Breast epithelium (tissue), 4 donors: ENCODE results near the gene TFAP2B. TPM values are rescaled to one million over a fixed set of nuclear protein-coding genes. Genes with fewer than 3 reads are reported as not detected.
A peak's percentile ranks its signal among the peaks of the same experiment; 100 is the strongest.

Source experiments
- DNase-seq, 2 donors: peaks; one replicate each; pipeline ENCODE4 v3.0.0-alpha.2; 2019; ENCODE audit warnings: low spot score in 2 of 2
- H3K27ac ChIP-seq, 2 donors: fragments of 200-600 bp; sonication (generic) in 1 of 2; one replicate each; pipeline ENCODE4 v1.5.1; 2016 to 2019; ENCODE audit warnings: mild to moderate bottlenecking in 1 of 2
- H3K27me3 ChIP-seq, 2 donors: fragments of 200-600 bp; sonication (generic) in 1 of 2; one replicate each; pipeline versions ENCODE4 v1.5.1 to v1.6.0; 2017 to 2019; ENCODE audit warnings: control low read depth in 1 of 2, mild to moderate bottlenecking in 1 of 2
- H3K36me3 ChIP-seq: fragments of 200-600 bp; one replicate; pipeline ENCODE4 v1.5.1; 2019
- H3K4me1 ChIP-seq, 2 donors: fragments of 200-600 bp; sonication (generic); one replicate each; pipeline ENCODE4 v1.5.1; 2016 to 2019; ENCODE audit warnings: control low read depth in 1 of 2
- H3K4me3 ChIP-seq, 3 donors: fragments of 200-600 bp; sonication (generic); 1 replicate in 2 of 3; 2 replicates in 1 of 3; pipeline ENCODE4 v1.5.1; 2016 to 2019; ENCODE audit warnings: mild to moderate bottlenecking in 3 of 3, moderate library complexity in 2 of 3
- H3K9me3 ChIP-seq, 2 donors: fragments of 200-600 bp; sonication (generic) in 1 of 2; one replicate each; pipeline ENCODE4 v1.5.1; 2016 to 2019; ENCODE audit warnings: control low read depth in 1 of 2
- POLR2A ChIP-seq: fragments of 450-650 bp; IDR thresholded peaks from one replicate; pipeline ENCODE4 v1.6.1; 2016; ENCODE audit warnings: antibody characterized with exemption, mild to moderate bottlenecking, moderate library complexity
- POLR2AphosphoS5 ChIP-seq, 3 donors: sonication (generic); formaldehyde crosslinking; IDR thresholded peaks; one replicate each; pipeline ENCODE4 v1.6.1; 2017; ENCODE audit warnings: antibody characterized with exemption in 3 of 3
- intact Hi-C: fragments of 100-400 bp; cut with DNase I; formaldehyde crosslinking; loops from one replicate; pipeline ENCODE4 v1.15.1; 2023; ENCODE audit warnings: low total_unique reads
- total RNA-seq, 3 donors: library from RNA; depleted of rRNA; stranded (reverse); fragments of >200 nt; gene quantifications; one replicate each; pipeline ENCODE4 v1.1.0, GENCODE V29; 2016
- TF ChIP-seq, protein P1 (sequence below), 3 donors: fragments of 450-650 bp; IDR thresholded peaks; one replicate each; pipeline ENCODE4 v1.5.1; 2016 to 2017; ENCODE audit warnings: antibody characterized with exemption in 3 of 3, mild to moderate bottlenecking in 3 of 3, moderate library complexity in 3 of 3

The TFAP2B gene
- total RNA-seq, 3 donors from 2014 or later = under 0.01 to 25.0 (median 14.4) TPM

DNA sequence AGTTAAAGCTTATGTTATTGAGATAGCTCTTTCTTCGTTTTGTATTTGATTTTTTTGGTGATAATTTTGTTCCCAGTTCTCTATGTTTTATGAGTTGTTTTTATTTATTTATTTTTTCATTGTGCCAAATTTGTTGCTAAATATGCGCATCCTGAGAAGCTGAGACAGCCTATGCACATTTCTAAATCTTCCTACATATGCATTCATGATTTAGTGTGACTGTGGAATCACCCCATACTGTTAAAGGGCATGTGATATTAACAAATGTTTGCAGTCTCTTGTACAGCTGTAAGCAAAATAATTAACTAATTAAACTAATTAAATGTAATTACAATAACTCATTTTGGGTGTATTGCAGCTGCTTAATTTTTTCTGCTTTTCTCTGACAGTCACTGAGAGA, 10.4 kb downstream of the TFAP2B start:
- Histone ChIP-seq H3K9me3 (no peaks in the 10 kb centered on the region), H3K27me3 (peaks cover 0 to 28% of the 10 kb centered on the region in 2 donors), H3K27ac (peak overlapping the region in 1 of 2 donors; percentile 12), H3K4me3 (no peak overlapping the region), H3K4me1 (no peaks in the 10 kb centered on the region), H3K36me3 (no peaks in the 10 kb centered on the region)
- TF ChIP-seq POLR2A (no peak), POLR2AphosphoS5 (IDR thresholded peaks at IDR 0.05) (no peak)
- TF ChIP-seq, protein P1, sequence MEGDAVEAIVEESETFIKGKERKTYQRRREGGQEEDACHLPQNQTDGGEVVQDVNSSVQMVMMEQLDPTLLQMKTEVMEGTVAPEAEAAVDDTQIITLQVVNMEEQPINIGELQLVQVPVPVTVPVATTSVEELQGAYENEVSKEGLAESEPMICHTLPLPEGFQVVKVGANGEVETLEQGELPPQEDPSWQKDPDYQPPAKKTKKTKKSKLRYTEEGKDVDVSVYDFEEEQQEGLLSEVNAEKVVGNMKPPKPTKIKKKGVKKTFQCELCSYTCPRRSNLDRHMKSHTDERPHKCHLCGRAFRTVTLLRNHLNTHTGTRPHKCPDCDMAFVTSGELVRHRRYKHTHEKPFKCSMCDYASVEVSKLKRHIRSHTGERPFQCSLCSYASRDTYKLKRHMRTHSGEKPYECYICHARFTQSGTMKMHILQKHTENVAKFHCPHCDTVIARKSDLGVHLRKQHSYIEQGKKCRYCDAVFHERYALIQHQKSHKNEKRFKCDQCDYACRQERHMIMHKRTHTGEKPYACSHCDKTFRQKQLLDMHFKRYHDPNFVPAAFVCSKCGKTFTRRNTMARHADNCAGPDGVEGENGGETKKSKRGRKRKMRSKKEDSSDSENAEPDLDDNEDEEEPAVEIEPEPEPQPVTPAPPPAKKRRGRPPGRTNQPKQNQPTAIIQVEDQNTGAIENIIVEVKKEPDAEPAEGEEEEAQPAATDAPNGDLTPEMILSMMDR (IDR thresholded peaks at IDR 0.05) = no peak
- DNase-seq = no peak
- intact Hi-C loops = no loop called here

DNA sequence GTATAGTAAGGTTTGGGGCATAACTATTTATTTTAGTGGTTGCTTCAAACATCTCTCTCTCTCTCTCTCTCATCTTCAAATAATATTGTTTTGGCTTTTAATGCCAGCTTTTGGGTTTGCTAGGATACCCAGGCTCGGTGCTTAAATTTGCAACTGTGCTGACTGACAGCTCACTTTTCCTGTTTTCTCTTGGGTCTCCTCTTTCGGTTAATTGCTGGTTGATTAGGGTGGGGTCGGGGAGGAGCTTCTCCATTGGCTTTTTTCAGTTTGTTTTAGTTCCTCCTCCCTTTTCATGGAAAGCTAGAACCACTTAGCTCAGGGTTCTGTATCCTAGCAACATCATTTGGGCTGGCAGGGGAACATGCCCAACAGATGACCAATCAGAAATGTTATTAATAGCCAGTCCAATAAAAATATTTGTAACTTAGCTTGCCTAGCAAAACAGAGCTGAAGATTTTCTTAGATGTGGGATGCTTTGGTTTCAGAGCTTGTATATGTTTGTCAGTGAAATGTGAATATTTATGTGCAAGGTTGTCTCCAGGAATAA, 11.3 kb downstream of the TFAP2B start:
- Histone ChIP-seq H3K36me3 (no peaks in the 10 kb centered on the region), H3K4me1 (no peaks in the 10 kb centered on the region), H3K9me3 (no peaks in the 10 kb centered on the region), H3K27ac (peak overlapping the region in 1 of 2 donors; percentile 15), H3K27me3 (peaks cover 0 to 20% of the 10 kb centered on the region in 2 donors), H3K4me3 (no peak overlapping the region)
- TF ChIP-seq, protein P1 (IDR thresholded peaks at IDR 0.05) = no peak
- TF ChIP-seq POLR2AphosphoS5 (IDR thresholded peaks at IDR 0.05) (no peak), POLR2A (no peak)
- intact Hi-C loops = no loop called here
- no peak for DNase-seq

DNA sequence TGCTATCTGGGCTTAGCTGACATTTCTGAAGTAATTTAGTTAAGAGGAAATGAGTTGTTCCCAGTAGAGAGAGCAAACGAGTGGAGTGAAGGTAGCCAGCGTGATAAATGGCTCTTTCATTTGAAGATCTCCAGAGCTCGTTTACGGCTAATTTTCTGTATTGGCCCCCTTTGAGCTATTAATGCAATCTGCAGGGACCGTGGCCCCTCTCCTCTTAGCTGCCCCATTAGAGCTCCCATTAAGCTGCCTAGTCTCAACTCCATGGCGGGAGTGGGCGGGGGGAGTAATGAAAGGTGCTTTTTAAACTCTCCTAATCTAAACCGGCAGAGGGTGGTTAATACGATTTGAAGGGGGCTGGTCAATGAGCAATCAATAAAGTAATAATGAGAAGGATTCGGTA, 12.5 kb downstream of the TFAP2B start:
- H3K36me3 ChIP-seq = no peaks in the 10 kb centered on the region
- H3K27me3 ChIP-seq = peaks cover 0 to 14% of the 10 kb centered on the region in 2 donors
- no peak for DNase-seq
- no peak for TF ChIP-seq POLR2A
- no peaks in the 10 kb centered on the region for H3K9me3 ChIP-seq
- no peaks in the 10 kb centered on the region for H3K4me1 ChIP-seq
- intact Hi-C loops = no loop called here
- no peak overlapping the region for H3K4me3 ChIP-seq
- peak overlapping the region in 1 of 2 donors; percentile 15 for H3K27ac ChIP-seq

DNA sequence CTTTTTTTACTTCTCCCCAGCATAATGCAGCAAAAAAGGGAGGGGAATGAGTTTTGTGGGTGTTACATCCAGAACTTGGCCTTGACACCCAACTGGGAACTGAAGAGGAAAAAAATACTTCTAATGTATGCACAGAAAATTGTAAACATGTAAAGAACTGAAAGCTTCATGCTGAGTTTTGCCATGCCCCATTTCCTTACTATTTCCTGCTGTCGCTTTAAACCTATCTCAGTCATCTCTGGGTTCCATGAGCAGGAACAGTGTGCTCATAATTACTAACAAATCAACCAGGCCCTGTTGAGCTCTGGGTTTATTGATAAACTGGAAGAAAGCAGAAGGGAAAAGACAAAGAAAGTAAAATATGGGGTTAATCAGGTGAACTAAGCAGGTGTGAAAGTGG, 14.2 kb downstream of the TFAP2B start:
- intact Hi-C loops = no loop called here
- Histone ChIP-seq H3K9me3 (no peaks in the 10 kb centered on the region), H3K4me3 (no peak overlapping the region), H3K4me1 (no peaks in the 10 kb centered on the region), H3K27me3 (peaks cover 0 to 6% of the 10 kb centered on the region in 2 donors), H3K27ac (peak overlapping the region in 1 of 2 donors; percentile 5), H3K36me3 (no peaks in the 10 kb centered on the region)
- TF ChIP-seq, protein P1 (IDR thresholded peaks at IDR 0.05) = no peak
- TF ChIP-seq POLR2AphosphoS5 (IDR thresholded peaks at IDR 0.05) (no peak), POLR2A (no peak)
- DNase-seq = no peak

DNA sequence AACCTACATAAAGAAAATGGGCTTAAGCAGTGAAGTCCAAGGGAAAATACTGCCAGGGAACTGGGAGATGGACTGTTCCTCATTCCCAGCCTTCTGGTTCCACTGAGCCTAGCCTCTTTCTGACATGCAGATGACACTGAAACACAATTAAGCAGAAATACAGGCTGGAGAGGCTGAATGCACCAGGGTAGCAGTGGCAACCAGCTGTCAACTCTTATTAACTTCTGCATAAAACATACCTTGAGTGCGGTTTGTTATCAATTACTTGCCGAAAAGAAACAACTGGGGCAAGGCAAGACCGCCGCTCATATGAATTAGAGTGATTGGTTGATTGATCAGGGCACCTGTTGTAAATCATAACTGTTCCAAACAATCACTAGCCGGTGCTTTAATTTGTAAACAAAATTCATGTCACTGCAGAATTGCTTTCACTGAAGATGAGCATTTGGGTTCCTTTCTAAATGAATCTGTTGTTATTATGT, 16.3 kb downstream of the TFAP2B start:
- H3K27ac ChIP-seq = no peak overlapping the region
- H3K4me1 ChIP-seq = no peaks in the 10 kb centered on the region
- intact Hi-C loops = no loop called here
- TF ChIP-seq, protein P1 (IDR thresholded peaks at IDR 0.05) = no peak
- no peak for TF ChIP-seq POLR2A
- no peak for TF ChIP-seq POLR2AphosphoS5 (IDR thresholded peaks at IDR 0.05)
- no peaks in the 10 kb centered on the region for H3K9me3 ChIP-seq
- DNase-seq = no peak
- H3K4me3 ChIP-seq = no peak overlapping the region
- peaks cover 0 to 12% of the 10 kb centered on the region in 2 donors for H3K27me3 ChIP-seq
- no peaks in the 10 kb centered on the region for H3K36me3 ChIP-seq
